Caco-2 (cell line): ENCODE data around the gene NADK2. TPM values are rescaled to one million over a fixed set of nuclear protein-coding genes. Genes with fewer than 3 reads are reported as not detected.

ENCODE experiments used
- BruUV-seq: library from RNA; stranded (reverse); fragments of 400-500 nt; replicated peaks from 2 replicates; lab custom pipeline; 2021; lab: Mats Ljungman, UMichigan
- CTCF ChIA-PET: fragments of 300-600 bp; sonication (Branson Sonifier 250); formaldehyde crosslinking; loops from one replicate; lab custom pipeline; 2022; ENCODE audit warnings: antibody characterized with exemption; lab: Charles Lee
- POLR2A ChIA-PET: fragments of 300-600 bp; sonication (Branson Sonifier 250); formaldehyde crosslinking; loops from one replicate; lab custom pipeline; 2022; ENCODE audit warnings: antibody characterized with exemption; lab: Charles Lee
- DNase-seq, 2 experiments: peaks; one replicate each; pipeline versions ENCODE4 v3.0.0 to v3.0.0-alpha.2; 2020 to 2022
- H3K27me3 ChIP-seq: replicated peaks from 2 replicates; pipeline ENCODE4 v1.6.0; 2011; ENCODE audit warnings: low read length; ENCODE audit not compliant: control insufficient read depth, insufficient read depth
- H3K36me3 ChIP-seq: 2 replicates; pipeline ENCODE4 v1.5.1; 2011; ENCODE audit warnings: low read length; ENCODE audit not compliant: control insufficient read depth, insufficient read depth
- H3K4me1 ChIP-seq: fragments of 250-450 bp; sonication (Bioruptor Pico); 2 replicates; pipeline ENCODE4 v1.5.1; 2020; ENCODE audit warnings: mild to moderate bottlenecking
- H3K4me3 ChIP-seq: 2 replicates; pipeline ENCODE4 v1.5.1; 2011; ENCODE audit warnings: low read depth, mild to moderate bottlenecking, control low read depth, low read length
- H3K9me3 ChIP-seq: fragments of 250-450 bp; sonication (Bioruptor Pico); 2 replicates; pipeline ENCODE4 v1.5.1; 2020; ENCODE audit warnings: mild to moderate bottlenecking, moderate library complexity
- H3K27ac Mint-ChIP-seq: one replicate; pipeline ENCODE4 v1.8.0; 2022; ENCODE audit warnings: mixed read lengths; ENCODE audit not compliant: unreplicated experiment
- H3K27me3 Mint-ChIP-seq: one replicate; pipeline ENCODE4 v1.8.0; 2022; ENCODE audit warnings: mixed read lengths; ENCODE audit not compliant: insufficient read depth, unreplicated experiment
- H3K36me3 Mint-ChIP-seq: one replicate; pipeline ENCODE4 v1.8.0; 2022; ENCODE audit warnings: mild to moderate bottlenecking, mixed read lengths; ENCODE audit not compliant: insufficient read depth, unreplicated experiment
- H3K4me1 Mint-ChIP-seq: one replicate; pipeline ENCODE4 v1.8.0; 2022; ENCODE audit warnings: low read depth, mixed read lengths; ENCODE audit not compliant: unreplicated experiment
- H3K4me3 Mint-ChIP-seq: one replicate; pipeline ENCODE4 v1.8.0; 2022; ENCODE audit warnings: mild to moderate bottlenecking, moderate library complexity, mixed read lengths; ENCODE audit not compliant: unreplicated experiment
- H3K9me3 Mint-ChIP-seq: one replicate; pipeline ENCODE4 v1.8.0; 2022; ENCODE audit warnings: mixed read lengths; ENCODE audit not compliant: unreplicated experiment
- intact Hi-C: fragments of 100-400 bp; cut with micrococcal nuclease; formaldehyde crosslinking; loops from one replicate; pipeline ENCODE4 v1.10.0; 2022; ENCODE audit not compliant: unreplicated experiment
- total RNA-seq: library from RNA; stranded (reverse); gene quantifications from 2 replicates; pipeline ENCODE4 v1.2.3, GENCODE V29; 2022
- TF ChIP-seq, protein P1 (sequence below), 2 experiments: fragments of 200-600 bp in 1 of 2; IDR thresholded peaks; 1 replicate in 1 of 2; 2 replicates in 1 of 2; pipeline versions ENCODE4 v1.5.1 to v1.8.0; 2011 to 2022; ENCODE audit warnings: antibody characterized with exemption in 1 of 2, control low read depth in 1 of 2, inconsistent platforms in 1 of 2, low read depth in 1 of 2, low read length in 1 of 2, mild to moderate bottlenecking in 1 of 2, moderate library complexity in 1 of 2; ENCODE audit not compliant: insufficient read depth in 1 of 2, severe bottlenecking in 1 of 2, unreplicated experiment in 1 of 2

The NADK2 gene
- total RNA-seq, 1 experiment from 2014 or later = 79.4 TPM

DNA sequence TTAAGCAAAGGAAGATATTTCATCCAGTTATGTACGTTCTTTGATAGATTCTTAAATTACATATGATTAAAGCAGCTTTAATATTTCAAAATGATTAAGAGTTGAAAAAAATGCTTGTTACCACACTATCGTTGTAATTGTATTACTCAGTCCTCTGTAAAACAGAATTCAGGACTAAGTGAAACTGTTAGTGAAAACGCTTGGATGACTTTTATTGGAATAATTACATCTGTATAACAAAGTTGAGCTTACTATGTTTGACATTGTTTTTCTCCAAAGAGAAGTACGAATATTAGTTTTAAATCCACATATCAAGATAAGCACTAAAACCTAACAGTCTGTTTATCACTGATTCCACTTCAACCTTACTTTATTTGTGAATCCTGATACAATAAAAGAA is 8.7 kb upstream of the NADK2 start:
- Mint-ChIP-seq H3K4me3 (no peak overlapping the region), H3K4me1 (no peaks in the 10 kb centered on the region), H3K27ac (no peak overlapping the region), H3K27me3 (no peaks in the 10 kb centered on the region), H3K36me3 (no peaks in the 10 kb centered on the region), H3K9me3 (no peaks in the 10 kb centered on the region)
- Histone ChIP-seq H3K9me3 (no peaks in the 10 kb centered on the region), H3K4me1 (no peaks in the 10 kb centered on the region), H3K27me3 (no peaks in the 10 kb centered on the region), H3K36me3 (no peaks in the 10 kb centered on the region), H3K4me3 (no peak overlapping the region)
- no peak for DNase-seq
- TF ChIP-seq, protein P1, sequence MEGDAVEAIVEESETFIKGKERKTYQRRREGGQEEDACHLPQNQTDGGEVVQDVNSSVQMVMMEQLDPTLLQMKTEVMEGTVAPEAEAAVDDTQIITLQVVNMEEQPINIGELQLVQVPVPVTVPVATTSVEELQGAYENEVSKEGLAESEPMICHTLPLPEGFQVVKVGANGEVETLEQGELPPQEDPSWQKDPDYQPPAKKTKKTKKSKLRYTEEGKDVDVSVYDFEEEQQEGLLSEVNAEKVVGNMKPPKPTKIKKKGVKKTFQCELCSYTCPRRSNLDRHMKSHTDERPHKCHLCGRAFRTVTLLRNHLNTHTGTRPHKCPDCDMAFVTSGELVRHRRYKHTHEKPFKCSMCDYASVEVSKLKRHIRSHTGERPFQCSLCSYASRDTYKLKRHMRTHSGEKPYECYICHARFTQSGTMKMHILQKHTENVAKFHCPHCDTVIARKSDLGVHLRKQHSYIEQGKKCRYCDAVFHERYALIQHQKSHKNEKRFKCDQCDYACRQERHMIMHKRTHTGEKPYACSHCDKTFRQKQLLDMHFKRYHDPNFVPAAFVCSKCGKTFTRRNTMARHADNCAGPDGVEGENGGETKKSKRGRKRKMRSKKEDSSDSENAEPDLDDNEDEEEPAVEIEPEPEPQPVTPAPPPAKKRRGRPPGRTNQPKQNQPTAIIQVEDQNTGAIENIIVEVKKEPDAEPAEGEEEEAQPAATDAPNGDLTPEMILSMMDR (IDR thresholded peaks at IDR 0.05; ENCODE audit: insufficient read depth in 1 of 2, low read depth in 1 of 2, low read length in 1 of 2, severe bottlenecking in 1 of 2, unreplicated experiment in 1 of 2) = no peak
- CTCF ChIA-PET = interaction anchor here (0.6 kb wide), 1 partner anchor 167 kb away, joined by 3 read pairs; no protein-coding TSS in a partner anchor
- intact Hi-C loops = no loop called here
- no TSS peak for BruUV-seq
- POLR2A ChIA-PET = no interaction called here

DNA sequence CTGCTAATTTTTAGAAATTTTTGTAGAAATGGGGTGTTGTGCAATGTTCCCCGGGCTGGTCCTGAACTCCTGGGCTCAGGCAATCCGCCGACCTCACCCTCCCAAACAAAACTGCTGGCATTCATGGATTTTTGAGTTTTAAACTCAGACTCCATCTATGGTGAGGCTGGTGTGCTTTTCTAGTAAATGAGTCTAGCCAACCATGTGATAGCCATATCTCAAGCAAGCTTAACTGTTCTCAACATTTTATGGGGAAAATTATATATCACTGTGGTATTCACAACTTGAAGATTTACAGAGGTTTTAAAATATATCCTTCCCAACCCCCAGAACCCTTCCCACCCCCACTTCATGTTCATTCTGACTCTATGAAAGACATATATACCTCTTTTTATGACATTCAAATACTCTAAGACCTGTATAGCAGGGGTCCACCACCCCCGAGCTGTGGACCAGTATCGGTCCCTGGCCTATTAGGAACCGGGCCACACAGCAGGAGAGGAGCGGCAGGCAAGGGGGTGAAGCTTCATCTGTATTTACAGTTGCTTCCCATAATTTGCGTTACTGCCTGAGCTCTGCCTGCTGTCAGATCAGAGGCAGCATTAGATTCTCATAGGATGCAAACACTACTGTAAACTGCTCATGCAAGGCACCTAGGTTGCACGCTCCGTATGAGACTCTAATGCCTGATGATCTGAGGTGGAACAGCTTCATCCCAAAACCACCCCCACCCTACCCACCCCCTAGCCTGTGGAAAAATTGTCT is 4.5 kb upstream of the NADK2 start:
- Histone ChIP-seq H3K4me1 (peaks cover 19% of the 10 kb centered on the region), H3K36me3 (no peaks in the 10 kb centered on the region), H3K27me3 (no peaks in the 10 kb centered on the region), H3K9me3 (no peaks in the 10 kb centered on the region), H3K4me3 (no peak overlapping the region)
- H3K4me3 Mint-ChIP-seq = no peak overlapping the region
- no peaks in the 10 kb centered on the region for H3K27me3 Mint-ChIP-seq
- ChIA-PET POLR2A (no interaction called here), CTCF (no interaction called here)
- TF ChIP-seq, protein P1 (IDR thresholded peaks at IDR 0.05; ENCODE audit: insufficient read depth in 1 of 2, low read depth in 1 of 2, low read length in 1 of 2, severe bottlenecking in 1 of 2, unreplicated experiment in 1 of 2) = no peak
- no peaks in the 10 kb centered on the region for H3K9me3 Mint-ChIP-seq
- no peak for DNase-seq
- intact Hi-C loops = loop anchor here (10.0 kb wide), 1 partner anchor 449 kb away; no protein-coding TSS in a partner anchor
- H3K36me3 Mint-ChIP-seq = peaks cover 17% of the 10 kb centered on the region
- no peak overlapping the region for H3K27ac Mint-ChIP-seq
- H3K4me1 Mint-ChIP-seq = peaks cover 17% of the 10 kb centered on the region
- no TSS peak for BruUV-seq

GRCh38 chr5:36244076-36244475 is 2.4 kb upstream of the NADK2 start:
- intact Hi-C loops = loop anchor here (5.0 to 10.0 kb wide), 2 partner anchors 403 to 451 kb away; no protein-coding TSS in a partner anchor
- POLR2A ChIA-PET = no interaction called here
- no peak for DNase-seq

More at GRCh38 chr5:36244076-36244475, 2.4 kb upstream of the NADK2 start:
- Histone ChIP-seq H3K4me3 (no peak overlapping the region), H3K36me3 (no peaks in the 10 kb centered on the region), H3K27me3 (no peaks in the 10 kb centered on the region), H3K9me3 (no peaks in the 10 kb centered on the region), H3K4me1 (peaks cover 22% of the 10 kb centered on the region)
- Mint-ChIP-seq H3K4me3 (peak overlapping the region; percentile 87), H3K27me3 (no peaks in the 10 kb centered on the region), H3K27ac (peak overlapping the region; percentile 99), H3K9me3 (no peaks in the 10 kb centered on the region), H3K4me1 (peaks cover 36% of the 10 kb centered on the region), H3K36me3 (peaks cover 23% of the 10 kb centered on the region)
- BruUV-seq = no TSS peak
- CTCF ChIA-PET = no interaction called here
- TF ChIP-seq, protein P1 (IDR thresholded peaks at IDR 0.05; ENCODE audit: insufficient read depth in 1 of 2, low read depth in 1 of 2, low read length in 1 of 2, severe bottlenecking in 1 of 2, unreplicated experiment in 1 of 2) = no peak
